Ishikawa (cell line): ENCODE measurements around the gene P3R3URF.
A peak's percentile ranks its signal among the peaks of the same experiment; 100 is the strongest.

Experiments used
- CEBPB ChIP-seq: IDR thresholded peaks from 2 replicates; pipeline ENCODE4 v1.6.1; 2012
- CREB1 ChIP-seq: IDR thresholded peaks from 2 replicates; pipeline ENCODE4 v1.6.1; 2012; ENCODE audit warnings: low read depth
- EGR1 ChIP-seq: IDR thresholded peaks from 2 replicates; pipeline ENCODE4 v1.6.1; 2012
- EP300 ChIP-seq: IDR thresholded peaks from 2 replicates; pipeline ENCODE4 v1.6.1; 2012; ENCODE audit warnings: borderline replicate concordance
- FOXM1 ChIP-seq: IDR thresholded peaks from 2 replicates; pipeline ENCODE4 v1.6.1; 2012; ENCODE audit warnings: low read depth, borderline replicate concordance
- MAX ChIP-seq: IDR thresholded peaks from 2 replicates; pipeline ENCODE4 v1.6.1; 2012
- NFIC ChIP-seq: IDR thresholded peaks from 2 replicates; pipeline ENCODE4 v1.6.1; 2012
- RAD21 ChIP-seq: IDR thresholded peaks from 2 replicates; pipeline ENCODE4 v1.6.1; 2012; ENCODE audit warnings: low read depth
- REST ChIP-seq: IDR thresholded peaks from 2 replicates; pipeline ENCODE4 v1.6.1; 2012; ENCODE audit warnings: low read depth, mild to moderate bottlenecking
- TAF1 ChIP-seq: IDR thresholded peaks from 2 replicates; pipeline ENCODE4 v1.6.1; 2012; ENCODE audit warnings: low read depth, mild to moderate bottlenecking
- TCF12 ChIP-seq: IDR thresholded peaks from 2 replicates; pipeline ENCODE4 v1.6.1; 2012; ENCODE audit warnings: low read depth
- TEAD4 ChIP-seq: IDR thresholded peaks from 2 replicates; pipeline ENCODE4 v1.6.1; 2012
- USF1 ChIP-seq: IDR thresholded peaks from 2 replicates; pipeline ENCODE4 v1.6.1; 2012
- YY1 ChIP-seq: IDR thresholded peaks from 2 replicates; pipeline ENCODE4 v1.6.1; 2012; ENCODE audit warnings: low read depth
- ZBTB7A ChIP-seq: IDR thresholded peaks from 2 replicates; pipeline ENCODE4 v1.6.1; 2012; ENCODE audit warnings: low read depth

Gene P3R3URF

GRCh38 chr1:46150085-46150484 lies 26.2 kb downstream of the P3R3URF start:
- no peak for TF ChIP-seq EP300
- TF ChIP-seq USF1 = no peak

GRCh38 chr1:46148318-46148717 lies 28.0 kb downstream of the P3R3URF start:
- TF ChIP-seq USF1 = peak; percentile 70
- no peak for TF ChIP-seq FOXM1

GRCh38 chr1:46137916-46138315 lies 38.4 kb downstream of the P3R3URF start:
- TF ChIP-seq EGR1 (no peak), YY1 (no peak)

- TF ChIP-seq REST (no peak), YY1 (no peak), EGR1 (no peak), TAF1 (no peak), MAX (no peak), TCF12 (no peak), FOXM1 (no peak), NFIC (no peak)
These were observed 39.6 kb downstream of the P3R3URF start for GRCh38 chr1:46136711-46137110.

- TF ChIP-seq EP300 (peak; percentile 42; the same call in 1 of the 2 replicates), NFIC (peak; percentile 78; the same call in 1 of the 2 replicates), CEBPB (0 out of 2 replicates have a peak, but pooled peaks have one; percentile 6), USF1 (no peak)
These were observed 41.5 kb downstream of the P3R3URF start for GRCh38 chr1:46134660-46135331.

- TF ChIP-seq MAX (0 out of 2 replicates have a peak, but pooled peaks have one; percentile 16), YY1 (0 out of 2 replicates have a peak, but pooled peaks have one; percentile 8), EGR1 (no peak)
These were observed 42.4 kb downstream of the P3R3URF start for GRCh38 chr1:46133781-46134350.

GRCh38 chr1:46133181-46133658 lies 43.1 kb downstream of the P3R3URF start:
- TF ChIP-seq YY1 = 0 out of 2 replicates have a peak, but pooled peaks have one; percentile 2
- TF ChIP-seq EP300 = no peak; the same call in 1 of the 2 replicates
- no peak for TF ChIP-seq USF1
- TF ChIP-seq TAF1 = peak; percentile 53; the same call in 1 of the 2 replicates
- 0 out of 2 replicates have a peak, but pooled peaks have one; percentile 9 for TF ChIP-seq CREB1
- no peak for TF ChIP-seq MAX

- TF ChIP-seq EGR1 = 0 out of 2 replicates have a peak, but pooled peaks have one; percentile 24
- peak; percentile 82 for TF ChIP-seq TCF12
- TF ChIP-seq FOXM1 = peak; percentile 48; the same call in 1 of the 2 replicates
- TF ChIP-seq MAX = peak; percentile 99
- no peak for TF ChIP-seq USF1
- TF ChIP-seq TEAD4 = 0 out of 2 replicates have a peak, but pooled peaks have one; percentile 37
- TF ChIP-seq YY1 = peak; percentile 71
- TF ChIP-seq TAF1 = peak; percentile 97
- TF ChIP-seq CEBPB = peak; percentile 13; the same call in 1 of the 2 replicates
- peak; percentile 40; the same call in 1 of the 2 replicates for TF ChIP-seq REST
- TF ChIP-seq EP300 = peak; percentile 85
- no peak for TF ChIP-seq RAD21
- no peak; the same call in 1 of the 2 replicates for TF ChIP-seq ZBTB7A
- peak; percentile 93 for TF ChIP-seq NFIC
- peak; percentile 16; the same call in 1 of the 2 replicates for TF ChIP-seq CREB1
These were observed 43.6 kb downstream of the P3R3URF start, which contains the start of gene PIK3R3 for GRCh38 chr1:46132529-46133180. TSS of gene PIK3R3 (minus strand) at chr1:46132629. CDS start at chr1:46131952, 677 bp downstream.
